ENCODE results near the gene SIAH3. TPM values are rescaled to one million over a fixed set of nuclear protein-coding genes. Genes with fewer than 3 reads are reported as not detected.

SIAH3 gene
- total RNA-seq, 4 donors from 2014 or later: not detected

GRCh38 chr13:45733361-45733760 lies 118.2 kb downstream of the SIAH3 start:
- Histone ChIP-seq H3K4me3 (no peak overlapping the region), H3K4me1 (no peaks in the 10 kb centered on the region), H3K36me3 (no peaks in the 10 kb centered on the region), H3K27ac (no peak overlapping the region), H3K9me3 (no peaks in the 10 kb centered on the region), H3K27me3 (no peaks in the 10 kb centered on the region)
- in situ Hi-C loops (cut with MboI; ENCODE audit: low pct_ligation_motif_present in 1 of 4, low pct_unique_long_range_greater_than_20kb in 1 of 4, low sequenced_read_pairs in 3 of 4) (no loop called here), intact Hi-C loops (cut with DNase I; ENCODE audit: low total_unique reads) (no loop called here)
- DNase-seq: no peak
- 80 to 82% methylated on average over 5 of the region's 5 CpGs for WGBS, 2 donors (ENCODE audit: low coverage in 1 of 2)
- no peak for TF ChIP-seq EP300 (IDR thresholded peaks at IDR 0.05; ENCODE audit: low read depth)
- no peak for TF ChIP-seq POLR2A (IDR thresholded peaks at IDR 0.05)
- no peak for TF ChIP-seq CTCF (IDR thresholded peaks at IDR 0.05)

- H3K9me3 ChIP-seq: no peaks in the 10 kb centered on the region
- H3K27ac ChIP-seq: no peak overlapping the region
- in situ Hi-C loops (cut with MboI; ENCODE audit: low pct_ligation_motif_present in 1 of 4, low pct_unique_long_range_greater_than_20kb in 1 of 4, low sequenced_read_pairs in 3 of 4) (no loop called here), intact Hi-C loops (cut with DNase I; ENCODE audit: low total_unique reads) (no loop called here)
- H3K36me3 ChIP-seq: no peaks in the 10 kb centered on the region
- H3K27me3 ChIP-seq: no peaks in the 10 kb centered on the region
- no peak overlapping the region for H3K4me3 ChIP-seq
- TF ChIP-seq EP300 (IDR thresholded peaks at IDR 0.05; ENCODE audit: low read depth) (no peak), POLR2A (IDR thresholded peaks at IDR 0.05) (no peak)
- WGBS, 2 donors (ENCODE audit: low coverage in 1 of 2): 42 to 45% methylated on average over 4 to 5 of the region's 5 CpGs
- H3K4me1 ChIP-seq: no peaks in the 10 kb centered on the region
- DNase-seq: no peak
Observed at GRCh38 chr13:45732916-45733315, 118.6 kb downstream of the SIAH3 start.

GRCh38 chr13:45731455-45731854 lies 120.1 kb downstream of the SIAH3 start:
- Histone ChIP-seq H3K27ac (no peak overlapping the region), H3K36me3 (no peaks in the 10 kb centered on the region), H3K4me1 (no peaks in the 10 kb centered on the region), H3K9me3 (no peaks in the 10 kb centered on the region), H3K4me3 (no peak overlapping the region), H3K27me3 (no peaks in the 10 kb centered on the region)
- DNase-seq: no peak
- intact Hi-C loops (cut with DNase I; ENCODE audit: low total_unique reads) (no loop called here), in situ Hi-C loops (cut with MboI; ENCODE audit: low pct_ligation_motif_present in 1 of 4, low pct_unique_long_range_greater_than_20kb in 1 of 4, low sequenced_read_pairs in 3 of 4) (no loop called here)
- 52 to 66% methylated on average over 3 of the region's 3 CpGs for WGBS, 2 donors (ENCODE audit: low coverage in 1 of 2)
- TF ChIP-seq POLR2AphosphoS5 (IDR thresholded peaks at IDR 0.05): no peak
- TF ChIP-seq CTCF (IDR thresholded peaks at IDR 0.05): no peak
- no peak for TF ChIP-seq POLR2A (IDR thresholded peaks at IDR 0.05)
- no peak for TF ChIP-seq EP300 (IDR thresholded peaks at IDR 0.05; ENCODE audit: low read depth)

- Histone ChIP-seq H3K27ac (no peak overlapping the region), H3K4me3 (no peak overlapping the region), H3K4me1 (no peaks in the 10 kb centered on the region), H3K27me3 (no peaks in the 10 kb centered on the region), H3K9me3 (no peaks in the 10 kb centered on the region), H3K36me3 (no peaks in the 10 kb centered on the region)
- intact Hi-C loops (cut with DNase I; ENCODE audit: low total_unique reads) (no loop called here), in situ Hi-C loops (cut with MboI; ENCODE audit: low pct_ligation_motif_present in 1 of 4, low pct_unique_long_range_greater_than_20kb in 1 of 4, low sequenced_read_pairs in 3 of 4) (no loop called here)
- TF ChIP-seq POLR2A (IDR thresholded peaks at IDR 0.05): no peak
- no peak for TF ChIP-seq CTCF (IDR thresholded peaks at IDR 0.05)
- TF ChIP-seq EP300 (IDR thresholded peaks at IDR 0.05; ENCODE audit: low read depth): no peak
- TF ChIP-seq POLR2AphosphoS5 (IDR thresholded peaks at IDR 0.05): no peak
- DNase-seq: no peak
- WGBS, 2 donors (ENCODE audit: low coverage in 1 of 2): 69 to 73% methylated on average over 5 to 6 of the region's 6 CpGs
Observed at GRCh38 chr13:45728759-45729158, 122.8 kb downstream of the SIAH3 start.

Small RNA genes lying within 50 kb of the gene (small RNA-seq; reads per million reads assigned to genes)
- gene RF00017: 0 reads per million in 4 donors

Other genes starting within 250 kb of the SIAH3 start
- gene ERICH6B, start 236.0 kb downstream of the SIAH3 start, total RNA-seq: not detected
- not detected for gene CBY2, start 149.4 kb downstream of the SIAH3 start, total RNA-seq
- 10 to 100 TPM; 14.2 to 67.5 (median 23.7) TPM for gene ZC3H13, start 201.0 kb upstream of the SIAH3 start, total RNA-seq

Measured in transverse colon (tissue), 4 donors.